Measurements from ENCODE around the gene PFDN1.

PFDN1 gene

DNA sequence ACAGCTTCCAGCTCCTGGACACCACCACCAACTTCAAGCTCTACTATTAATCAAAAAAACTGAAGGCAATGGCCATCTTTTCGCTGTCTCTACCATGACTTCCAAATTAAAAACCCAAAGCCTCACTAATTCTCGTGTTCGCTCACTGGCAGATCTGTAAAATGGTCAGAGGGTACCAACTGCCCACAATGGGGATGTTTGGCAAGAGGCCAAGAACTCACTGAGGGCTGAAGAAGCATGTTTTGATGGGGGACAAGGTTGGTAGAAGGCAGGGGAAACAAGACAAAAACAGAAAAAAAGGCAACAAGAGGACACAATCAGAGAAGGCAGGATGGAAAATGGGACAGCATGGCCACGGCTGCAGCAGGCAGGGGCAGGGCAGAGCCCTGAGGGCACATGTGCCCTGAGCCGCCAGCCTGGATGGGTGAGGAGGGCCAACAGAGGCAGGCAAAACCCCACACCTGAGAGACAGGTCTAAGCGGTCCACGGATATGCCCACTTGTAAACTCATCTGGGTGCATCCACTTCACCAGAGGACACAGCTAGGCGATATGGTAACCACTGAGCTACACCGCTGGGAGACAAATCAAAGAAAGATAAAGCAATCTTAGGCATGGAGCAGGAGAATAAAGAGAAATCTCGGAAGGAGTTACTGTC is 50.3 kb downstream of the PFDN1 start:
- Histone ChIP-seq H3K27me3 (ENCODE audit: control insufficient read depth in 1 of 2, insufficient read depth in 2 of 2, low read length in 2 of 2) (no peaks in the 10 kb centered on the region), H3K9me3 (ENCODE audit: control insufficient read depth in 1 of 2, low read length in 2 of 2) (no peaks in the 10 kb centered on the region), H3K27ac (ENCODE audit: low read depth, low read length) (no peak overlapping the region), H3K36me3 (ENCODE audit: control insufficient read depth in 1 of 2, insufficient read depth in 2 of 2, low read length in 2 of 2) (peaks cover 12 to 13% of the 10 kb centered on the region in 2 donors), H3K9ac (ENCODE audit: low read depth in 1 of 2, low read length in 2 of 2) (no peak overlapping the region), H3K4me1 (ENCODE audit: control insufficient read depth in 1 of 2, insufficient read depth in 2 of 2, low read length in 2 of 2) (peaks cover 23 to 28% of the 10 kb centered on the region in 2 donors), H3K4me3 (ENCODE audit: low read depth in 1 of 2, low read length in 2 of 2) (no peak overlapping the region)

GRCh38 chr5:140251527-140251973 is 51.4 kb downstream of the PFDN1 start:
- Histone ChIP-seq H3K36me3 (ENCODE audit: control insufficient read depth in 1 of 2, insufficient read depth in 2 of 2, low read length in 2 of 2) (peaks cover 12 to 20% of the 10 kb centered on the region in 2 donors), H3K4me3 (ENCODE audit: low read depth in 1 of 2, low read length in 2 of 2) (no peak overlapping the region), H3K9me3 (ENCODE audit: control insufficient read depth in 1 of 2, low read length in 2 of 2) (no peaks in the 10 kb centered on the region), H3K27me3 (ENCODE audit: control insufficient read depth in 1 of 2, insufficient read depth in 2 of 2, low read length in 2 of 2) (no peaks in the 10 kb centered on the region), H3K4me1 (ENCODE audit: control insufficient read depth in 1 of 2, insufficient read depth in 2 of 2, low read length in 2 of 2) (peaks cover 26 to 33% of the 10 kb centered on the region in 2 donors), H3K9ac (ENCODE audit: low read depth in 1 of 2, low read length in 2 of 2) (no peak overlapping the region), H3K27ac (ENCODE audit: low read depth, low read length) (no peak overlapping the region)

DNA sequence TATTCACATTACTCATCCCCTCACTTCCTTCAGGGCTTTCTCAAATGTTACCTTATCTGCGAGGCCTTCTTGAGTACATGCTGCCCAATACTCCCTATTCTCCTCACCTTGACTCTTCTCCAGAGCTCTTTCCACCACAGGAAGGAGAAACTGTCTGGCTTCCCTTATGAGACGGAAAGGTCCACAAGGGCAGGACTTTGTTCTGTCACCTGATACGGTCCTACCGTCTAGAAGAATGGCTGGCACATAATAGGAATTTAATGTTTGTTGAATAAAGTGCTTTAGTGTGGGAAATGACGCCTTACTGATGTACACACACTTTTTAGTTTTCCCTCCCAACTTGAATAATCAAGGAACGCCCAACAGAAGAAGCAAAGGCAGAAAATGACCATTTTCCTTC is 52.5 kb downstream of the PFDN1 start:
- H3K4me3 ChIP-seq (ENCODE audit: low read depth in 1 of 2, low read length in 2 of 2), result no peak overlapping the region
- no peak overlapping the region for H3K27ac ChIP-seq (ENCODE audit: low read depth, low read length)
- peaks cover 12 to 28% of the 10 kb centered on the region in 2 donors for H3K36me3 ChIP-seq (ENCODE audit: control insufficient read depth in 1 of 2, insufficient read depth in 2 of 2, low read length in 2 of 2)
- peaks cover 27 to 34% of the 10 kb centered on the region in 2 donors for H3K4me1 ChIP-seq (ENCODE audit: control insufficient read depth in 1 of 2, insufficient read depth in 2 of 2, low read length in 2 of 2)
- H3K9me3 ChIP-seq (ENCODE audit: control insufficient read depth in 1 of 2, low read length in 2 of 2), result no peaks in the 10 kb centered on the region
- H3K9ac ChIP-seq (ENCODE audit: low read depth in 1 of 2, low read length in 2 of 2), result no peak overlapping the region
- H3K27me3 ChIP-seq (ENCODE audit: control insufficient read depth in 1 of 2, insufficient read depth in 2 of 2, low read length in 2 of 2), result no peaks in the 10 kb centered on the region

- Histone ChIP-seq H3K4me1 (ENCODE audit: control insufficient read depth in 1 of 2, insufficient read depth in 2 of 2, low read length in 2 of 2) (peaks cover 34 to 38% of the 10 kb centered on the region in 2 donors), H3K9ac (ENCODE audit: low read depth in 1 of 2, low read length in 2 of 2) (no peak overlapping the region), H3K4me3 (ENCODE audit: low read depth in 1 of 2, low read length in 2 of 2) (no peak overlapping the region), H3K9me3 (ENCODE audit: control insufficient read depth in 1 of 2, low read length in 2 of 2) (no peaks in the 10 kb centered on the region), H3K36me3 (ENCODE audit: control insufficient read depth in 1 of 2, insufficient read depth in 2 of 2, low read length in 2 of 2) (peaks cover 12 to 35% of the 10 kb centered on the region in 2 donors), H3K27ac (ENCODE audit: low read depth, low read length) (no peak overlapping the region), H3K27me3 (ENCODE audit: control insufficient read depth in 1 of 2, insufficient read depth in 2 of 2, low read length in 2 of 2) (no peaks in the 10 kb centered on the region)
These were observed 53.4 kb downstream of the PFDN1 start for GRCh38 chr5:140249536-140249935.

DNA sequence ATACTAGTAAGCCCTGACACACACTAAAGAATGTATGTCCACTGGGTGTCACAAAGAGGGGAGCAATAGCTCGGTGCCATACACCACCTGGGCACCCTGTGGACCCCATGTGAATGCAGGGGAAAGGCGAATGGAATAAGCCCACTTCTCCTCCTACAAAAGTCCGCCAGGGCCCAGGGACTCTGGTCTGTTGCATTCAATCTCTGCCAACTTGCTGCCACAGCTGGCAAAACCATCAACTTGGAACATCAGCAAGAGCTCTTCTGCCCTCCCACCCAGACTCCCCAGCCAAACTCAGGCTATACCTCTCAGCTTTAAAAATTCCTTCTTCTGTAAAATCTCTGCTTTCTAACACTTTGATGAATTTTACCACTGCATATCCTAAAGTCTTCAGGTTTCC is 54.5 kb downstream of the PFDN1 start:
- Histone ChIP-seq H3K9ac (ENCODE audit: low read depth in 1 of 2, low read length in 2 of 2) (no peak overlapping the region), H3K27ac (ENCODE audit: low read depth, low read length) (no peak overlapping the region), H3K9me3 (ENCODE audit: control insufficient read depth in 1 of 2, low read length in 2 of 2) (no peaks in the 10 kb centered on the region), H3K4me3 (ENCODE audit: low read depth in 1 of 2, low read length in 2 of 2) (no peak overlapping the region), H3K36me3 (ENCODE audit: control insufficient read depth in 1 of 2, insufficient read depth in 2 of 2, low read length in 2 of 2) (peaks cover 12 to 41% of the 10 kb centered on the region in 2 donors), H3K27me3 (ENCODE audit: control insufficient read depth in 1 of 2, insufficient read depth in 2 of 2, low read length in 2 of 2) (no peaks in the 10 kb centered on the region), H3K4me1 (ENCODE audit: control insufficient read depth in 1 of 2, insufficient read depth in 2 of 2, low read length in 2 of 2) (peaks cover 29 to 34% of the 10 kb centered on the region in 2 donors)

GRCh38 chr5:140246378-140247122 is 56.4 kb downstream of the PFDN1 start:
- peaks cover 46 to 49% of the 10 kb centered on the region in 2 donors for H3K4me1 ChIP-seq (ENCODE audit: control insufficient read depth in 1 of 2, insufficient read depth in 2 of 2, low read length in 2 of 2)
- H3K9ac ChIP-seq (ENCODE audit: low read depth in 1 of 2, low read length in 2 of 2), result no peak overlapping the region
- H3K27me3 ChIP-seq (ENCODE audit: control insufficient read depth in 1 of 2, insufficient read depth in 2 of 2, low read length in 2 of 2), result no peaks in the 10 kb centered on the region
- H3K27ac ChIP-seq (ENCODE audit: low read depth, low read length), result no peak overlapping the region
- peaks cover 10 to 38% of the 10 kb centered on the region in 2 donors for H3K36me3 ChIP-seq (ENCODE audit: control insufficient read depth in 1 of 2, insufficient read depth in 2 of 2, low read length in 2 of 2)
- no peaks in the 10 kb centered on the region for H3K9me3 ChIP-seq (ENCODE audit: control insufficient read depth in 1 of 2, low read length in 2 of 2)
- H3K4me3 ChIP-seq (ENCODE audit: low read depth in 1 of 2, low read length in 2 of 2), result no peak overlapping the region

DNA sequence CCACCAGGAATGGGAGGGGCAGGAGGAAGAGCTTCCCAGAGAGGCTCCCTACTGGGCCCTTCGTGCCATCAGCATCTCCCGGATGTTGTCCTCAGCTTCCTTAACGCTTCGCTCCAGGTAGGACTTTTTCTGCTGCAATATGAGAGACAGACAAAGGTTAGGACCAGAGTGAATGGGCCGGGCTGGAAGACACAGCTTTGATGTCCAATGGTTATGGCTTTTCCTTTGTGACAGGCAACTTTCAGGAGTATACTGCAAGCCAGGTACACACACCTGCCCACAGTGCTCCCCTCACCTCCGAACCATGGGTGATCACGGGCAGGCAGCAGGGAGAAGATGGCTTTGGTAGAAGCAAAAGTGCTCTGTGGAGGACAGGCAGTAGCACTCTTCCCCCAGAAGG is 57.0 kb downstream of the PFDN1 start:
- no peak overlapping the region for H3K4me3 ChIP-seq (ENCODE audit: low read depth in 1 of 2, low read length in 2 of 2)
- no peak overlapping the region for H3K9ac ChIP-seq (ENCODE audit: low read depth in 1 of 2, low read length in 2 of 2)
- peaks cover 52 to 55% of the 10 kb centered on the region in 2 donors for H3K4me1 ChIP-seq (ENCODE audit: control insufficient read depth in 1 of 2, insufficient read depth in 2 of 2, low read length in 2 of 2)
- no peaks in the 10 kb centered on the region for H3K9me3 ChIP-seq (ENCODE audit: control insufficient read depth in 1 of 2, low read length in 2 of 2)
- H3K27ac ChIP-seq (ENCODE audit: low read depth, low read length), result no peak overlapping the region
- H3K27me3 ChIP-seq (ENCODE audit: control insufficient read depth in 1 of 2, insufficient read depth in 2 of 2, low read length in 2 of 2), result no peaks in the 10 kb centered on the region
- peaks cover 10 to 38% of the 10 kb centered on the region in 2 donors for H3K36me3 ChIP-seq (ENCODE audit: control insufficient read depth in 1 of 2, insufficient read depth in 2 of 2, low read length in 2 of 2)

DNA sequence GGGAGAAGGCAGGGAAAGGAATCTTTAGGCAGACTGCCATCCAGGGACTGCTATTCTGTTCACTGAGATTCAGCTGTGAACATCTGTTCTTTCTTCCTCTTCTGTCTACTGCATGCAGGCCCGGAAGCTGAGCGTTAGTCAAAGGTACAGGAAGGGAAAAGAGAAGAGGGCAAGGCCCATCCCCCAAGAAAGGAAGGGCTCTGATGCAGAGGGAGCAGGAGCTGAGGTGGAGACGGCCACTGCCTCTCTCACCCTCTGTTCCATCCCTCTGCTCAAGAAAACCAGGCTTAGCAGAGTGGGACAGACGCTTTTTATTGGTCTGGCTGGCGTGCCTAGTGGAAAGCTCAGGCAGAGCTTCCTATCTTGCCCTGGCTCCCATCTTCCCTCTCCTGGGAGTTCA is 57.6 kb downstream of the PFDN1 start:
- no peaks in the 10 kb centered on the region for H3K27me3 ChIP-seq (ENCODE audit: control insufficient read depth in 1 of 2, insufficient read depth in 2 of 2, low read length in 2 of 2)
- H3K9ac ChIP-seq (ENCODE audit: low read depth in 1 of 2, low read length in 2 of 2), result no peak overlapping the region
- H3K9me3 ChIP-seq (ENCODE audit: control insufficient read depth in 1 of 2, low read length in 2 of 2), result no peaks in the 10 kb centered on the region
- H3K4me3 ChIP-seq (ENCODE audit: low read depth in 1 of 2, low read length in 2 of 2), result no peak overlapping the region
- peaks cover 7 to 38% of the 10 kb centered on the region in 2 donors for H3K36me3 ChIP-seq (ENCODE audit: control insufficient read depth in 1 of 2, insufficient read depth in 2 of 2, low read length in 2 of 2)
- peaks cover 54 to 60% of the 10 kb centered on the region in 2 donors for H3K4me1 ChIP-seq (ENCODE audit: control insufficient read depth in 1 of 2, insufficient read depth in 2 of 2, low read length in 2 of 2)
- H3K27ac ChIP-seq (ENCODE audit: low read depth, low read length), result no peak overlapping the region

- peaks cover 0 to 38% of the 10 kb centered on the region in 2 donors for H3K36me3 ChIP-seq (ENCODE audit: control insufficient read depth in 1 of 2, insufficient read depth in 2 of 2, low read length in 2 of 2)
- H3K27ac ChIP-seq (ENCODE audit: low read depth, low read length), result no peak overlapping the region
- H3K4me1 ChIP-seq (ENCODE audit: control insufficient read depth in 1 of 2, insufficient read depth in 2 of 2, low read length in 2 of 2), result peaks cover 56 to 60% of the 10 kb centered on the region in 2 donors
- no peak overlapping the region for H3K4me3 ChIP-seq (ENCODE audit: low read depth in 1 of 2, low read length in 2 of 2)
- H3K9me3 ChIP-seq (ENCODE audit: control insufficient read depth in 1 of 2, low read length in 2 of 2), result no peaks in the 10 kb centered on the region
- H3K27me3 ChIP-seq (ENCODE audit: control insufficient read depth in 1 of 2, insufficient read depth in 2 of 2, low read length in 2 of 2), result no peaks in the 10 kb centered on the region
- no peak overlapping the region for H3K9ac ChIP-seq (ENCODE audit: low read depth in 1 of 2, low read length in 2 of 2)
These were observed 58.3 kb downstream of the PFDN1 start for GRCh38 chr5:140244525-140245025.

GRCh38 chr5:140243706-140244250 is 59.1 kb downstream of the PFDN1 start:
- peaks cover 56 to 61% of the 10 kb centered on the region in 2 donors for H3K4me1 ChIP-seq (ENCODE audit: control insufficient read depth in 1 of 2, insufficient read depth in 2 of 2, low read length in 2 of 2)
- H3K4me3 ChIP-seq (ENCODE audit: low read depth in 1 of 2, low read length in 2 of 2), result no peak overlapping the region
- no peak overlapping the region for H3K27ac ChIP-seq (ENCODE audit: low read depth, low read length)
- peak overlapping the region in 1 of 2 donors; percentile 5 for H3K9ac ChIP-seq (ENCODE audit: low read depth in 1 of 2, low read length in 2 of 2)
- no peaks in the 10 kb centered on the region for H3K9me3 ChIP-seq (ENCODE audit: control insufficient read depth in 1 of 2, low read length in 2 of 2)
- peaks cover 0 to 38% of the 10 kb centered on the region in 2 donors for H3K36me3 ChIP-seq (ENCODE audit: control insufficient read depth in 1 of 2, insufficient read depth in 2 of 2, low read length in 2 of 2)
- H3K27me3 ChIP-seq (ENCODE audit: control insufficient read depth in 1 of 2, insufficient read depth in 2 of 2, low read length in 2 of 2), result no peaks in the 10 kb centered on the region
